ENCODE measurements around the gene CAPN2. TPM values are rescaled to one million over a fixed set of nuclear protein-coding genes. Genes with fewer than 3 reads are reported as not detected.

CAPN2 gene
- total and polyA plus RNA-seq, 2 donors (not counting 1 experiment from before 2014, with no cell fraction given): 63.9 to 79.6 TPM

- no peak overlapping the region for H3K4me3 ChIP-seq (ENCODE audit: control extremely low read depth in 1 of 5, extremely low read depth in 1 of 5, insufficient read depth in 1 of 5, low read depth in 2 of 5, low read length in 4 of 5)
- peaks cover 0 to 1% (median 0%) of the 10 kb centered on the region in 3 donors for H3K9me3 ChIP-seq (ENCODE audit: control extremely low read depth in 1 of 3, control insufficient read depth in 2 of 3, insufficient read depth in 1 of 3, low read length in 2 of 3)
- H2AFZ ChIP-seq (ENCODE audit: insufficient read depth, low read depth, low read length, poor library complexity, severe bottlenecking): no peak overlapping the region
- H3K79me2 ChIP-seq (ENCODE audit: control insufficient read depth, insufficient read depth, low read length): peaks cover 82% of the 10 kb centered on the region
- intact Hi-C loops (cut with micrococcal nuclease): no loop called here
- no peak for ATAC-seq (ENCODE audit: low read depth)
- WGBS (ENCODE audit: insufficient coverage): 80% methylated on average over 4 of the region's 4 CpGs
- H3K4me2 ChIP-seq (replicated peaks; ENCODE audit: low read depth, low read length, poor library complexity, severe bottlenecking): no peak overlapping the region
- no peak overlapping the region for H3K9ac ChIP-seq (ENCODE audit: low read length)
- no peak for TF ChIP-seq EZH2 (IDR thresholded peaks at IDR 0.05; ENCODE audit: borderline replicate concordance, insufficient read depth, low read depth, low read length, poor library complexity, severe bottlenecking)
- no peak for TF ChIP-seq CTCF (IDR thresholded peaks at IDR 0.05)
- H3K9me3 Mint-ChIP-seq (ENCODE audit: insufficient read depth): no peaks in the 10 kb centered on the region
- CTCF ChIA-PET: interaction anchor here (1.2 to 3.8 kb wide), 3 partner anchors 13 to 22 kb away, joined by 3 to 19 read pairs (median 4); no protein-coding TSS in a partner anchor
- peaks cover 61% of the 10 kb centered on the region for H3K4me1 Mint-ChIP-seq
- no peaks in the 10 kb centered on the region for H3K27me3 ChIP-seq (replicated peaks in 1 of 4; ENCODE audit: control extremely low read depth in 1 of 4, control insufficient read depth in 3 of 4, insufficient read depth in 4 of 4, low read length in 3 of 4)
- H3K4me3 Mint-ChIP-seq: no peak overlapping the region
- H4K20me1 ChIP-seq (ENCODE audit: control insufficient read depth, insufficient read depth, low read length, poor library complexity, severe bottlenecking): peaks cover 33% of the 10 kb centered on the region
- DNase-seq: no peak
- H3K27me3 Mint-ChIP-seq: no peaks in the 10 kb centered on the region
- POLR2A ChIA-PET: no interaction called here
- no peak overlapping the region for H3K27ac ChIP-seq (ENCODE audit: low read length in 2 of 2)
- H3K36me3 ChIP-seq (replicated peaks in 1 of 2; ENCODE audit: control extremely low read depth in 1 of 2, control insufficient read depth in 1 of 2, extremely low read depth in 1 of 2, insufficient read depth in 2 of 2, low read length in 1 of 2): peaks cover 2 to 10% of the 10 kb centered on the region in 2 experiments
- no peak overlapping the region for H3K27ac Mint-ChIP-seq
- H3K4me1 ChIP-seq (ENCODE audit: control insufficient read depth in 2 of 2, insufficient read depth in 2 of 2, low read length in 2 of 2): peaks cover 31% of the 10 kb centered on the region in 2 donors
These were observed 112.4 kb downstream of the CAPN2 start for GRCh38 chr1:223824712-223825111.

Small RNA genes lying within 50 kb of the gene (small RNA-seq; reads per million reads assigned to genes)
- gene RNU6-1248P (ENCODE audit: insufficient read length, low read depth, low replicate concordance): not detected

Other genes with a start within 250 kb of the CAPN2 start
- 0.29 and 0.37 TPM in 2 replicates for gene CAPN8, start 46.8 kb upstream of the CAPN2 start, total RNA-seq
- 0.52 TPM in 1 of 2 replicates, not detected in the other for gene CAPN8, start 46.8 kb upstream of the CAPN2 start, polyA plus RNA-seq
- gene TP53BP2, start 133.4 kb downstream of the CAPN2 start, total RNA-seq: 40.0 and 49.2 TPM in 2 replicates
- 10.8 and 18.2 TPM in 2 replicates for gene TP53BP2, start 133.4 kb downstream of the CAPN2 start, polyA plus RNA-seq